Measurements from ENCODE around the gene ZBTB20.

The ZBTB20 gene

GRCh38 chr3:115004201-115005140 lies 142.6 kb downstream of the ZBTB20 start:
- DNase-seq = no peak

- DNase-seq = no peak
Measured at GRCh38 chr3:114998971-114999579, 148.0 kb downstream of the ZBTB20 start.

- no peak for DNase-seq
Measured at GRCh38 chr3:114994554-114995341, 152.3 kb downstream of the ZBTB20 start.

- DNase-seq = no peak
Measured at GRCh38 chr3:114985776-114986175, 161.3 kb downstream of the ZBTB20 start.

GRCh38 chr3:114983248-114983647 lies 163.8 kb downstream of the ZBTB20 start:
- no peak for DNase-seq

- no peak for DNase-seq
Measured at GRCh38 chr3:114974387-114974786, 172.7 kb downstream of the ZBTB20 start.

GRCh38 chr3:114973536-114973935 lies 173.6 kb downstream of the ZBTB20 start:
- no peak for DNase-seq

GRCh38 chr3:114967168-114967567 lies 179.9 kb downstream of the ZBTB20 start:
- no peak for DNase-seq

GRCh38 chr3:114962189-114962588 lies 184.9 kb downstream of the ZBTB20 start:
- no peak for DNase-seq

- DNase-seq = no peak
Measured at GRCh38 chr3:114958930-114959329, 188.2 kb downstream of the ZBTB20 start.

- no peak for DNase-seq
Measured at GRCh38 chr3:114953800-114954199, 193.3 kb downstream of the ZBTB20 start.

GRCh38 chr3:114953215-114953799 lies 193.8 kb downstream of the ZBTB20 start:
- no peak for DNase-seq

GRCh38 chr3:114942773-114943172 lies 204.3 kb downstream of the ZBTB20 start:
- no peak for DNase-seq

GRCh38 chr3:114941626-114942309 lies 205.3 kb downstream of the ZBTB20 start:
- no peak for DNase-seq

- no peak for DNase-seq
Measured at GRCh38 chr3:114939920-114940319, 207.2 kb downstream of the ZBTB20 start.

- no peak for DNase-seq
Measured at GRCh38 chr3:114933407-114933806, 213.7 kb downstream of the ZBTB20 start.

GRCh38 chr3:114929971-114930732 lies 216.9 kb downstream of the ZBTB20 start:
- no peak for DNase-seq

- no peak for DNase-seq
Measured at GRCh38 chr3:114928989-114929640, 218.0 kb downstream of the ZBTB20 start.

GRCh38 chr3:114904633-114905032 lies 242.5 kb downstream of the ZBTB20 start:
- no peak for DNase-seq

GRCh38 chr3:114903213-114903612 lies 243.9 kb downstream of the ZBTB20 start:
- no peak for DNase-seq

- no peak for DNase-seq
Measured at GRCh38 chr3:114902691-114903101, 244.4 kb downstream of the ZBTB20 start.

Data from right hindlimb (tissue), 1 donor.